GM18858 (cell line): ENCODE measurements around the gene SFXN3.
A peak's percentile ranks its signal among the peaks of the same experiment; 100 is the strongest.

Experiments
- ATAC-seq: cut with Tn5 transposase; IDR thresholded peaks from one replicate; pipeline ENCODE4 v1.9.1; 2021; ENCODE audit not compliant: unreplicated experiment

SFXN3 gene

GRCh38 chr10:101056365-101057151 lies 25.5 kb downstream of the SFXN3 start:
- ATAC-seq: no peak

DNA sequence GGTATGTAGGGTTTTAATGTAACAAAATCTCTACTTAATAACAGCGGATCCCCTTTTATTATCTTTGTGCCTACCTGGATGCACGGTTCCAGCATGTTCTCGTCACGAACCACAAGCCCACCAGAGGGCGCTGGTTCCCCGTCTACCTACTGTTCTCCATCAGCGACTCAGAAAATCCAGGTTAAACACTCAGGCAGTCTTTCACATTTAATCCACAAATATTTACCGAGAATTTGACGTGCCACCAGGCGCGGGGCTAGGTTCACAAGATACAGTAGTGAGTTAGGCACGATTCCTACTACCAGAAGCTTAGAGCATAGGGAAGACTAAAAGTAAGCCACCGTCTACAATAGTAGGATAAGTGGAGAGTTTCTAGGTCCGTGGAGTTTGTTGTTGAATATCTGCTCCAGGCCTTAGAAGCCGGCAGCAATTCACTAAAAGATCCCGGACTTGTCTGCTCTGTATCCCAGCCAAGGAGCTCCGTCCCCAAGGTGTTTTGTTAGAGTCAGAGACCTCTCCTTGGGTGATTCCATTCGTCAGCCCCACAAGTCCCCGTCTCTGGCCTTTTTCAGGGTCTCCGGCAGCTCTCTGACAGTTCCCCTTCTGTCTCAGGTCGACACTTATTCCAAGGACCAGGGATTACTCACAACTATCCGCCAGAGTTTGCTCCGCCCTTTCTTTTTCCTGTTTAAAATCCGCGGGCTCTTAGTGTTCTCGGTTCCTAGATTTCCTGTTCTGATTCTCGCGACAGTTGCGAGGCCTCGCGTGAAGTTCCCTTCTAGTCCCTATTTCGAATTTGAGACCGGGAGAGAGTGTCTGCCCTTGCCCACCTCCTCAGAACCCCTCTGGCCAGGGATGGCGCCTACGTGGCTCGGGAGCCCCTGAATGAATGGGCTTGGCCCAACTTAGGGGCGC lies 29.3 kb downstream of the SFXN3 start:
- ATAC-seq: peak; percentile 34

DNA sequence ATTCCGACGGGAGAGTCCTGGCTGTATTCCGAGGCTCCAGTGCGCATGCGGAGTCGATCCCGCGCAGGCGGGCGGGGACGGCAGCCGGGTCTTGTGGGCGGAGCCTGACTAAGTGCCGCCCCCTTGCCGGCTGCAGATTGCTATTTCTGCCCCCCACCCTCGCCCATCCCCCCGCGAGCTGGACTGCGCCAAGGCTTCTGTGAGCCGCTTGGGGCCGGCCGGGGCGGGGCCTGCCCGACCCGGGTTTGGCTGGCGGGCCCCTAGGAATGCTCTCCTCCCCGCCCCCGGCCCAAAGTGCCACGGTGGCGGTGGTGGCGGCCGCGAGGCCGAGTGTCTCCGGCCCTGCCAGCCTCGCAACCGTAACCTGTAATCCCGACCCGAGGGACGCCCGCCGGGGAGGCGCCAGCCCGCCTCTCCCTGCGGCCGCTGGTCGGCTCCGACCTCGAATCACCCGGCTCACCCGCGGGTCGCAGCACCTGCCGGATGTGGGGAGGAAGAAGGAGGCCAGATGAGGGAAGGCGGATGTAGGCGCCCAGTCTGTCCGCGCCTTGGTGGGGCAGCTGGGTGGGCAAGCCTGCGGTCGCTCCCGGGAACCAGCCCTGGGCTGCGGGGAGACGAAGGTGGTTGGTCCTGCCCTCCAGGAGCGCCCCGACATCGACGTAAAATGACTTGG lies 30.1 kb downstream of the SFXN3 start:
- ATAC-seq: peak; percentile 38

DNA sequence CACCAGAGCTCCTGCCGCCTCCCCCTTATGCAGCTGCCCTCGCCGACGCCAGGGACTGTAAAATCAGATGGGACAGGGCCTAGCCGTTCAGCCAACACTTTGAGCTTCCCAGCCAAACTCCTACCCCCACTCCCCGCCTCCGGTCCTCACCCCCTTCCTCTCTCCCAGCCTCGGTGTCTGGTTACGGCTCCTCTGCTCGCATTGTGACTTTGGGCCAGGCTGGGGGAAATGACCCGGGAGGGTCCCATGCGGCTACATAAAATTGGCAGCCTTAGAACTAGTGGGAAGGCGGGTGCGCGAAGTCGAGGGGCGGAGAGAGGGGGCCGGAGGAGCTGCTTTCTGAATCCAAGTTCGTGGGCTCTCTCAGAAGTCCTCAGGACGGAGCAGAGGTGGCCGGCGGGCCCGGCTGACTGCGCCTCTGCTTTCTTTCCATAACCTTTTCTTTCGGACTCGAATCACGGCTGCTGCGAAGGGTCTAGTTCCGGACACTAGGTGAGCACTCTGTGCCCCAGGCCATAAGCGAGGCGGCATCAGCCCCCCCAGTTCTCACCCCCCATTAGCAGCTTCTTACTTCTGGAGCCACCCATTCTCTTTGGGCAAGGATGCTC lies 30.7 kb downstream of the SFXN3 start, which contains the start of gene KAZALD1:
KAZALD1 (plus strand) TSS at position 366 of the 608 bp plus-strand sequence. CDS start 604 bp downstream, outside the sequence.
- ATAC-seq: no peak

DNA sequence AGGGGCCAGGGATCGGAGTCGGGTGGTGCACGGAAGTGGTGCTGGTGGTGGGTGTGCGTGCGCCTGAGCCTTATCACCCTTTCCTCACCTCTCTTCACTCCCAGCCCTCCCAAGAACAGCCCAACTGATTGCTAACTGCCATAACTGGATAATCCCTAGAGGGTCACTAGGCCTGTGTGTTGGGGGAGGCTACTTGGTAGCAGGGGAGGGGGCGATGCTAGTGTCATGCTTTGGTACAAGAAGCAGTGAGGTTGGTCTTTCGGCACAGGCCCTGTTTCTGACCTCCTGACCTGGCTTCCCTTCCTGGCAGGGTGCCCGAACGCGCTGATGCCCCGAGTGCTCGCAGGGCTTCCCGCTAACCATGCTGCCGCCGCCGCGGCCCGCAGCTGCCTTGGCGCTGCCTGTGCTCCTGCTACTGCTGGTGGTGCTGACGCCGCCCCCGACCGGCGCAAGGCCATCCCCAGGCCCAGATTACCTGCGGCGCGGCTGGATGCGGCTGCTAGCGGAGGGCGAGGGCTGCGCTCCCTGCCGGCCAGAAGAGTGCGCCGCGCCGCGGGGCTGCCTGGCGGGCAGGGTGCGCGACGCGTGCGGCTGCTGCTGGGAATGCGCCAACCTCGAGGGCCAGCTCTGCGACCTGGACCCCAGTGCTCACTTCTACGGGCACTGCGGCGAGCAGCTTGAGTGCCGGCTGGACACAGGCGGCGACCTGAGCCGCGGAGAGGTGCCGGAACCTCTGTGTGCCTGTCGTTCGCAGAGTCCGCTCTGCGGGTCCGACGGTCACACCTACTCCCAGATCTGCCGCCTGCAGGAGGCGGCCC lies 31.4 kb downstream of the SFXN3 start:
- ATAC-seq: no peak

DNA sequence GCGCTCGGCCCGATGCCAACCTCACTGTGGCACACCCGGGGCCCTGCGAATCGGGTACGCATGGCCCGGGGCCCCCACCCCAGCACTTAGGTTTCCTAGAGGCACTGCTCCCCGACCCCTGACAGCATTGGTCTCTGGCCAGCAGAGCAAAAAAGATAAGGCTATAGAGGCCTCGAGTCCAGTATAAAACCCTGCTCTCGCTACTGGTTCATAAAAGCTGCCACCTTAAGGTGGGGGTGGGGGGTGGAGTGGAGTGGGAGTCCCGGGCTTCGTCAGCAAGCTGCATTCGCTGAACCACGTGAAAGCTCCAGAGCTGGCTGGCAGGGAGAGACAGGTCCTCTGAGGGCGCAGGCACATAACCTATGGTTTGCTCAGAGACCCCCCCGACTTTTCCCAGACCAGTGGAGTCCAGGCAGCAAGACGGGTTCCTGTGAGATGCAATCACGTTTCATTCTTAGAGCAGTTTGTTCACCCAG lies 32.1 kb downstream of the SFXN3 start:
- ATAC-seq: no peak

- no peak for ATAC-seq
These were observed 32.7 kb downstream of the SFXN3 start for GRCh38 chr10:101063548-101064414.

DNA sequence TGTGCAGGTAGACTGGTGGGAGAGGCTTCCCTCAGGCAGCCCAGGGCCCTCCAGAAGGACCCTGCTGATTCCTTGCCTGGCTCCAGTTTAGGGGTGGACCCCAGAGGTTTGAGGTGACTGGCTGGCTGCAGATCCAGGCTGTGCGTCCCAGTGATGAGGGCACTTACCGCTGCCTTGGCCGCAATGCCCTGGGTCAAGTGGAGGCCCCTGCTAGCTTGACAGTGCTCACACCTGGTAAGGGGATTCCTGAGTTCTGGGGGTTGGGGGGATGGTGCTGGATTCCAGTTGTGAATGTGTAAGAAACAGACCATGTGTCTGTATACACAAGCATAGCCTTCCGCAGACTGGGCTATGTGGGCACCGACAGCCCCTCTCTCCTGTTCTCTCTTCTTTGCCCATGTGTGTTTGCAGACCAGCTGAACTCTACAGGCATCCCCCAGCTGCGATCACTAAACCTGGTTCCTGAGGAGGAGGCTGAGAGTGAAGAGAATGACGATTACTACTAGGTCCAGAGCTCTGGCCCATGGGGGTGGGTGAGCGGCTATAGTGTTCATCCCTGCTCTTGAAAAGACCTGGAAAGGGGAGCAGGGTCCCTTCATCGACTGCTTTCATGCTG lies 33.5 kb downstream of the SFXN3 start:
- no peak for ATAC-seq

- ATAC-seq: no peak
These were observed 34.6 kb downstream of the SFXN3 start for GRCh38 chr10:101065481-101066145.

DNA sequence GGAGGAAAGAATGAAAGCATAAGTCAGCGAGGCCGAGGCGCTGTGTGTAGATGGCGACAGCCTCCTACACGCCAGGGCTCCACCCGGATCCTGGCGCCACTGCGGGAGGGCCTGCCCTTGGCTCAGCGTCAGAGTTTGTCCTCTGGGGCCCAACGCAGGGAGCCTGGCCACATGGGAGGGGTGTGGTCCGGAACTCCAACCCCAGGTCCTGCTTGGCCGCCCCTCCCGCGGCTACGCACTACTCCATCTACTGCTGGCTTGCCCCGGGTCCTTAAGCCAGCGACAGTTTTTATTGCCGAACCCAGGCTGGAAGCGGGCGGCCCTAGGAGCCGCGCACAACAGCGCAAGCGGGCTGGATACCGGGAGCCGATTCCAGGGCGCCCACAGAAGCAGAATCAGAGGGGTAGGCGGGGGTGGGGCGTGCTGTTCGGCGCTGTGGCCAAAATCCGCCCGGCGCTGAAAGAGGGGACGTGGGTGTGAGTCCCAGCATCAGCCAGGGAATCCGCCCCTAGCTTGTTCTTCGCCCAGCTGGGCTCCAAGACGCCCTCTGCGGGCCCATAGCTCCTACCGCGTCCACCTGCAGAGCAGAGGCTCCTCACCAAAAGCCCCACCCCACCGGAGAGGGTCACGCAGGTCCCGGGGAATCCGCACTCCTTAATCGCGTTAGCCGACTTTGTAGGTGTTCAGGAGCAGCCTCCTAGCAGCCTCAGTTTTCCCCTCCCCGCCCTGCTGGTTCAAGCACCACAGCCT lies 35.3 kb downstream of the SFXN3 start:
- ATAC-seq: no peak

DNA sequence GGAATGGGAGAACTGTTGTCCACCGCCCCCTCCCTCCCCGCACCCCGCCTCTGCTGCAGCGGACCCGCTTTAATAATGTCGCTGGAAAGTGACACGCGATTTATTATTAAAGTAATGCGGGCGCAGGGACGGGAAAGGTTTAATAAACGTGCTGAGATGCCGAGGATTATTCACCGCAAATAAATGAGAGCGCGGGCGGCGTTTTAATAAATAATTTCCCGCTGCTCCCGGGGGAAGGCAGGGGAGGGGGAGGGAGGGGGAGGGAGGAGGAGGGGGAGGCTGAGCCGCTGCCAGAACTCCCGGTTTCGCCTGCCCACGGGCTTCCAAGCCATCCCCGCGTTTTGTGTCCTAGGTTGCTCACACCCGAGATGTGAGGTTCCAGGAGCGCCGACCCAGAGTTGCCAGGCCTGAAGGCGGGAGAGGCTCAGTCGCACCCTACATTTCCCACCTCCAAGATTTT lies 35.9 kb downstream of the SFXN3 start:
- no peak for ATAC-seq

GRCh38 chr10:101067356-101068083 lies 36.5 kb downstream of the SFXN3 start:
- ATAC-seq: no peak

GRCh38 chr10:101069441-101069840 lies 38.4 kb downstream of the SFXN3 start:
- ATAC-seq: no peak

- ATAC-seq: no peak
These were observed 39.1 kb downstream of the SFXN3 start for GRCh38 chr10:101070098-101070497.

DNA sequence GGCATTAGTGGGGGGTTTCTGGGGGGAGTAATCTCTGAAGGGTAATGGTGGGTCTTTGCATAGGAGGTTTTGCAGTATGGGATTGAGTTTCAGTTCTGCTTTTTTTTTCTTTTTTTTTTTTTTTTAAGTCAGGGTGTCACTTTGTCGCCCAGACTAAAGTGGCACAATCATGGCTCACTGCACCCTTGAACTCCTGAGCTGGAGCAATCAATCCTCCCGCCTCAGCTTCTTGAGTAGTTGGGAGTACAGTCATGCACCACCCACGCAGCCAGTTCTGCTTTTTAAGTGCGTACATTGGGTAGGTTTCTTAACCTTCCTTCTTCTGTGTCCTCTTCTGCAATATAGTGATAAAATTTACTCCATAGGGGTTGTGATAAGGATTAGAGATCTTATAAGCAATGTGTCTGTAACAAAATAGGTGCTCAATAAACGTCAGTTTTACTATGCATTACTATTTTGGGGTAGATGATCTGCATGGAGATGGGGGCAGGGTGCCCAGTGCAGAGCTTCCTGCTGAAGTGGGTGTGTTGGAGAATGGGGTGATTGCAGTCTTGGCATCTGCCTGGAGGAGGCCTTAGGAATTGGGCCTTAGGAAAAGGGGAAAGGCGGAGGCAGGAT lies 40.3 kb downstream of the SFXN3 start:
- ATAC-seq: no peak

DNA sequence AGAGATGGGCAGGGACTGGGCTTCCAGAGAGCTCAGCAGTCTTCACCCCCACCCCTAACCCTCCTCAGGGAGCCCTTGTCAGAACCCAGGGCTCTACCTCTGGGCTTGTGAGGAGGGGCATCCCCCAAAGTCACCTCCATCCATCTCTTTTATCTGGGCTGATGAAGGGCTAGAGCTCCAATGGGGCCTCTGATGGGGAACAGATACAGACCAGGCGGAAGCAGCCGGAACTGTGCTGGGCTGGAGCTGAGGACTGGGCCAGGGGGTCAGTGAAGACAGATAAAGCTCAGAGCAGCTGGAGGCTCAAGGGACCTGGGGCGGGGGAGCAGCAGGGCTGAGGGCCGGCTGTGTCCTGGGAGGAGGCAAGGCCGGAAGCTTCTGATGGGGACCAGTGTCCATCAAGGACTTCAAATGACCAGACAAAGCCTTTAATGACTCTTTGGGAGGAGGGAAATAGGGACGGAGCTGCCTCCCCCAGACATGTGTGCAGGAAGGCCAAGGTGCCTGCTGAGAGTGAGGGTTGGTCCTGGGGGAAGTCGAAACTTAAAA lies 40.9 kb downstream of the SFXN3 start:
- no peak for ATAC-seq
